BLaER1 (cell line): ENCODE measurements around the gene PTPN3.

ENCODE experiments used
- H3K27ac ChIP-seq: shearing (Covaris generic); formaldehyde crosslinking; 2 replicates; pipeline ENCODE4 v1.8.1; 2022
- H3K27me3 ChIP-seq: shearing (Covaris generic); formaldehyde crosslinking; 2 replicates; pipeline ENCODE4 v1.8.1; 2022
- H3K36me3 ChIP-seq: shearing (Covaris generic); formaldehyde crosslinking; 2 replicates; pipeline ENCODE4 v1.8.1; 2022
- H3K4me1 ChIP-seq: shearing (Covaris generic); formaldehyde crosslinking; 2 replicates; pipeline ENCODE4 v1.8.1; 2022
- H3K4me2 ChIP-seq: shearing (Covaris generic); formaldehyde crosslinking; 2 replicates; pipeline ENCODE4 v1.8.1; 2022
- H3K4me3 ChIP-seq: shearing (Covaris generic); formaldehyde crosslinking; 2 replicates; pipeline ENCODE4 v1.8.1; 2022
- H3K9ac ChIP-seq: shearing (Covaris generic); formaldehyde crosslinking; 2 replicates; pipeline ENCODE4 v1.8.1; 2022
- H3K9me3 ChIP-seq: shearing (Covaris generic); formaldehyde crosslinking; 2 replicates; pipeline ENCODE4 v1.8.1; 2022
- H4K20me1 ChIP-seq: shearing (Covaris generic); formaldehyde crosslinking; 2 replicates; pipeline ENCODE4 v1.8.1; 2022
- Cebpa-rat ChIP-seq: shearing (Covaris generic); IDR thresholded peaks from 2 replicates; pipeline ENCODE4 v1.8.1; 2022

The PTPN3 gene

GRCh38 chr9:109455391-109455790 lies 42.7 kb downstream of the PTPN3 start:
- Histone ChIP-seq H3K4me1 (peaks cover 96% of the 10 kb centered on the region), H3K27ac (0 out of 2 replicates have a peak overlapping the region, but pooled peaks have one; percentile 85), H3K4me2 (peak overlapping the region; percentile 81)

GRCh38 chr9:109454601-109455155 lies 43.4 kb downstream of the PTPN3 start:
- H3K9me3 ChIP-seq = no peaks in the 10 kb centered on the region

More at GRCh38 chr9:109455391-109455790, 42.7 kb downstream of the PTPN3 start:
- no peaks in the 10 kb centered on the region for H3K27me3 ChIP-seq
- no peaks in the 10 kb centered on the region for H3K9me3 ChIP-seq
- TF ChIP-seq Cebpa-rat = no peak
- H4K20me1 ChIP-seq = no peaks in the 10 kb centered on the region
- no peaks in the 10 kb centered on the region for H3K36me3 ChIP-seq
- no peak overlapping the region for H3K4me3 ChIP-seq
- no peak overlapping the region for H3K9ac ChIP-seq

GRCh38 chr9:109454041-109454440 lies 44.1 kb downstream of the PTPN3 start:
- Histone ChIP-seq H3K9ac (no peak overlapping the region), H3K27ac (no peak overlapping the region), H3K4me2 (no peak overlapping the region), H3K9me3 (no peaks in the 10 kb centered on the region; the same call in 1 of the 2 replicates), H4K20me1 (no peaks in the 10 kb centered on the region), H3K4me3 (no peak overlapping the region), H3K36me3 (no peaks in the 10 kb centered on the region), H3K4me1 (peaks cover 87% of the 10 kb centered on the region), H3K27me3 (no peaks in the 10 kb centered on the region)
- no peak for TF ChIP-seq Cebpa-rat

More at GRCh38 chr9:109454601-109455155, 43.4 kb downstream of the PTPN3 start:
- no peaks in the 10 kb centered on the region for H3K27me3 ChIP-seq
- no peak overlapping the region for H3K4me3 ChIP-seq
- H3K36me3 ChIP-seq = no peaks in the 10 kb centered on the region
- peaks cover 89% of the 10 kb centered on the region for H3K4me1 ChIP-seq
- no peak overlapping the region for H3K27ac ChIP-seq
- H3K4me2 ChIP-seq = 0 out of 2 replicates have a peak overlapping the region, but pooled peaks have one; percentile 81
- no peak overlapping the region for H3K9ac ChIP-seq
- H4K20me1 ChIP-seq = no peaks in the 10 kb centered on the region
- TF ChIP-seq Cebpa-rat = no peak

- peak overlapping the region; percentile 2; the same call in 1 of the 2 replicates for H3K27ac ChIP-seq
- H3K4me3 ChIP-seq = no peak overlapping the region
- no peak overlapping the region for H3K4me2 ChIP-seq
- no peaks in the 10 kb centered on the region for H3K36me3 ChIP-seq
- TF ChIP-seq Cebpa-rat = no peak
- peaks cover 87% of the 10 kb centered on the region for H3K4me1 ChIP-seq
- H4K20me1 ChIP-seq = no peaks in the 10 kb centered on the region
- H3K9ac ChIP-seq = no peak overlapping the region
- no peaks in the 10 kb centered on the region; the same call in 1 of the 2 replicates for H3K9me3 ChIP-seq
- H3K27me3 ChIP-seq = no peaks in the 10 kb centered on the region
Observed at GRCh38 chr9:109453210-109453842, 44.8 kb downstream of the PTPN3 start.

- no peak overlapping the region for H3K9ac ChIP-seq
- H3K27me3 ChIP-seq = no peaks in the 10 kb centered on the region
- no peak overlapping the region for H3K27ac ChIP-seq
- H3K4me1 ChIP-seq = peaks cover 87% of the 10 kb centered on the region
- no peak overlapping the region for H3K4me3 ChIP-seq
- no peaks in the 10 kb centered on the region for H3K36me3 ChIP-seq
- no peak for TF ChIP-seq Cebpa-rat
- no peak overlapping the region for H3K4me2 ChIP-seq
- no peaks in the 10 kb centered on the region for H4K20me1 ChIP-seq
- H3K9me3 ChIP-seq = no peaks in the 10 kb centered on the region; the same call in 1 of the 2 replicates
Observed at GRCh38 chr9:109452761-109453160, 45.3 kb downstream of the PTPN3 start.

GRCh38 chr9:109451311-109452025 lies 46.6 kb downstream of the PTPN3 start:
- Histone ChIP-seq H3K4me2 (peak overlapping the region; percentile 12), H3K9ac (no peak overlapping the region), H3K27me3 (no peaks in the 10 kb centered on the region), H3K4me3 (no peak overlapping the region), H4K20me1 (no peaks in the 10 kb centered on the region), H3K27ac (no peak overlapping the region), H3K36me3 (no peaks in the 10 kb centered on the region), H3K9me3 (no peaks in the 10 kb centered on the region; the same call in 1 of the 2 replicates), H3K4me1 (peaks cover 87% of the 10 kb centered on the region)
- no peak for TF ChIP-seq Cebpa-rat

GRCh38 chr9:109450346-109450745 lies 47.8 kb downstream of the PTPN3 start:
- no peaks in the 10 kb centered on the region; the same call in 1 of the 2 replicates for H3K9me3 ChIP-seq
- no peak for TF ChIP-seq Cebpa-rat
- H3K27ac ChIP-seq = no peak overlapping the region
- H4K20me1 ChIP-seq = no peaks in the 10 kb centered on the region
- no peak overlapping the region for H3K9ac ChIP-seq
- no peak overlapping the region for H3K4me2 ChIP-seq
- H3K36me3 ChIP-seq = no peaks in the 10 kb centered on the region
- peaks cover 87% of the 10 kb centered on the region for H3K4me1 ChIP-seq
- H3K4me3 ChIP-seq = no peak overlapping the region
- H3K27me3 ChIP-seq = no peaks in the 10 kb centered on the region

GRCh38 chr9:109449036-109449798 lies 48.9 kb downstream of the PTPN3 start:
- Histone ChIP-seq H3K36me3 (no peaks in the 10 kb centered on the region), H3K9me3 (no peaks in the 10 kb centered on the region; the same call in 1 of the 2 replicates), H3K27me3 (no peaks in the 10 kb centered on the region), H3K27ac (peak overlapping the region; percentile 45; the same call in 1 of the 2 replicates), H3K4me2 (peak overlapping the region; percentile 17; the same call in 1 of the 2 replicates), H4K20me1 (no peaks in the 10 kb centered on the region), H3K4me1 (peaks cover 84% of the 10 kb centered on the region), H3K4me3 (no peak overlapping the region), H3K9ac (no peak overlapping the region)
- no peak for TF ChIP-seq Cebpa-rat

- Histone ChIP-seq H3K4me2 (peak overlapping the region; percentile 75), H3K4me3 (no peak overlapping the region; the same call in 1 of the 2 replicates), H4K20me1 (no peaks in the 10 kb centered on the region), H3K9me3 (no peaks in the 10 kb centered on the region; the same call in 1 of the 2 replicates), H3K36me3 (no peaks in the 10 kb centered on the region), H3K27ac (peak overlapping the region; percentile 77), H3K4me1 (peaks cover 74% of the 10 kb centered on the region), H3K27me3 (no peaks in the 10 kb centered on the region), H3K9ac (peak overlapping the region; percentile 9; the same call in 1 of the 2 replicates)
- no peak for TF ChIP-seq Cebpa-rat
Observed at GRCh38 chr9:109448223-109448622, 49.9 kb downstream of the PTPN3 start.
